Activated CD4-positive, alpha-beta T cell treated with anti-CD3 and anti-CD28 coated beads for 24 hours (primary cell): Measurements from ENCODE around the gene OSCP1.
A peak's percentile ranks its signal among the peaks of the same experiment; 100 is the strongest.

Source experiments
- DNase-seq, 2 donors: peaks; one replicate each; pipeline ENCODE4 v3.0.0-alpha.2; 2020; ENCODE audit warnings: low read depth in 2 of 2

The OSCP1 gene

DNA sequence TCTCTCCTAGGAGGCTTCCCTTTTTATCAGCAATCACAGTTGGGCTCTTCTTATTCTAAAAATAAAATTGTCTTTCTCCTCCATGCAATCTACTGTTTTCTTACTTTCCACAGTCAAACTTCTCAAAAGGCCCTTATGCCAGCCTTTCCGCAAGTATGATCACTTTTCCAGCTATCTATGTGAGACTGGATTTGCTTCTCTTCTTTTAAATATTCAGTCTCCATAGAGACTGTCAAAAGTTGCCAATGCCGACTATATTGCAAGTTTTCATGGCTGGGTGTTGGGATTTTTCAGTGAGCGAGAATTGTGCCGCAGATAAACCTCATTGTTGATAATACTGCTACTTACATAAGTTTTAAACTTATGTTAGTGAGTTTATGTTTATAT, 47.8 kb downstream of the OSCP1 start:
- DNase-seq, result no peak

DNA sequence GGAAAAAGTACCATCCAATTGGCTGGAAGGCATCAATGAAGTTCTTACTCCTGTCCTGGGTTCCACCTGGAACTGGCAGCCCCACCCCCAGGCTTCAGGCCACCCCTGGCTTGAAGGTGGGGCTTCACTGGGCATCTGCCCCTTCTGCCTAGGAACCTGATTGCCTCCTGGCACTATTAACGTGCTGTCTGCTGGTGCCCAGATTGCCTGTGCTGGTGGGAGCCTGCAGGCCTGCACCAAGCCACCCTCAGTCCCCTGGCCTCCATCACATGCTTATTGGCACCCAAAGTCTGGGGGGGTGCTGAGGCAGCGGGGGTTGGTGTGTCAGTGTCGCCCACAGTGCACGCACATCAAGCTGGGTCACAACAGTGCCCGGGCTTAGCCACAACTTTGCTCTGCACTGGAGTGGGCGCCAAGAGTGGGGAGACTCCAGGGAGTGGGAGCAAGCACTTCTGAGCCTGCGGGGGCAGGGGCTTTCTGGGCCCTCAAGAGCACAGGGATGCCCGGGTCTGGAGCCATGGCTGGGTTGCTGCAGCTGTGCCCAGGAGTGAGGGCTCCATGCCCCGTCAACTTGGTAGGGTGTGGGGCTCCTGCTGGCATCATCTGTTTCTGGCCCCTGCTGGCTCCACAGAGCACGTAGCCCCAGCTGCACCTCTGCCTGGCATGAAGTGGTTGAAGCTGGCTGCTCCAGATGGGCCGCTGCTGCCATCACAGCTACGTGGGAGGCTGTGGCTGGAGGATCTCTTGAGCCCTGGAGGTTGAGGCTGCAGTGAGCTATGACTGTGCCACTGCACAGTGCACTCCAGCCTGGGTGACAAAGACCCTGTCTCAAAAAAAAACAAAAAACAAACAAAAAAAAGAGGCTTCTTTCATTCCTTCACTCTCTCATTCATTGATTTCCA, 48.4 kb downstream of the OSCP1 start:
- no peak for DNase-seq

DNA sequence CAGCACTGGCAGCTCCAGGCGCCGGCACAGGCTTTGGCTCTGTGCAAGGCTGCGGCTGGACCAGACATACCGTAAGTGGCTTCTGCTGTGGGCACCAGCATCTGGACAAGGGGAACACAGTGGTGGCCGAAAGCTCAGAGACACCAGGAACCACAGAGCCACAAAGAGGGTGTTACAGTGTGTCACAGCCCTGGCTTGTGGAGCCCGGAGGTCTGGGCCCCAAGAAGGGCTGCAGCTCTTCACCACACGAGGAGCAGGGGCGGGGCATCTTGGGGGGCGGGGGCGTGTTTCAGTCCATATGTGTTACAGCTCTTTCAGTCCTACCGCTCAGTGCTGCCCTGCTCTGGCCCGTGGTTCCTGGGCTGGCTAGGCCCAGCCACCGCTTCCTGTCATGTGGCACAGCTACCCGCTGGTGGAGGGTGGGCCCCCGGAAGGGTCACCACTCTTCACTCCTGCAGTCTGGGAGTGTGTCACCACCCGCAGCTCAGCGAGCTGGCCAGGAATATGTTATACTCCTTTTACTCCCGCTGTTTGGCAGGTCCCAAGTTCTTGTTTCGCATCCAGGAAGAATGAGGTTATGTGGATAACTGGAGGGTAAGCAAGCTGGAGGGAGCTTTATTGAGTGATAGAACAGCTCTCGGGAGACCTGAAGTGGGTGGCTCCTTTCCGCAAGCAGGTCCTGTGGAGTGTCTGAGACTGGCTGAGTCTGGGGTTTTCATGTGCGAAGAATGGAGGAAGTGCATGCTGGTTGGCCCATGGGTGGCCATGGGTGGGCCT, 49.2 kb downstream of the OSCP1 start:
- peak in 1 of 2 donors; percentile 57 for DNase-seq

DNA sequence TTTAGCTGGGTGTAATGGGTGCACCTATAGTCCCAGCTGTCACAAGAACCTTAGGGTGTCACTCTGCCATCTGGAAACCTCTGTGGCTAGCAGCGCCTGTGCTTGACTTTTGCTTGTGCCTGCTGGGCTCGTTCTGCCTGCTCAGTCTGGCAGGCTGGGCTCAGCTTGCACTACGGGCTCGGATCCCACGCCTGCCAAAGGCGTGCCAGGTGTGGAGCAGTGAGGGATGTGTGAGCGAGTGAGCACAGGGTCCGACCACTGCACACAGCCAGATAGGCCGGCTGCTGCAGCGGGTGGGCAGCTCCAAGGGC, 49.8 kb downstream of the OSCP1 start:
- DNase-seq, result no peak

DNA sequence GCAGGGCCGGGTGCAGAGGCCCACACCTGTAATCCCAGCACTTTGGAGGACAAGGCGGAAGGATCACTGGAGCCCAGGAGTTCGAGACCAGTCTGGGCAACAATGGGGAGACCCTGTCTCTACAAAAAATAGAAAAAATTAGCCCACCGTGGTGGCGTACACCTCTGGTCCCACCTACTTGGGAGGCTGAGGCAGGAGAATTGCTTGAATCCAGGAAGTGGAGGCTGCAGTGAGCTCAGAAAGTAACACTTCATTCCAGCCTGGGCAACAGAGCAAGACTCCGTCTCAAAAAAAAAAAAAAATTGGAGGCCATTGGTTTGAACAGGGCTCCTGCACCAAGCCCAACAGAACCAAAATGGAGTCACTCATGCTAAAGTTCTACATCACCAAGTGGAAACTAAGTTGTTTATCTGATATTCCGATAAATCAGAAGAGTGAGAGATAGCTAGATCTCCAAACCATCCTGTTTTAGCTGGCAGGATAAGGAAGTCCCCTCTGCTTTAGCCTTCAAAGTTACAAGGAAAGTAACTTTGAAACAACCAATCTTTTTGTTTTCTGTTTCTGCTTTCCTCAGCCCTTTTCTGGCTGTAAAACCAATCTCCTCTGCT, 51.8 kb downstream of the OSCP1 start:
- no peak for DNase-seq

DNA sequence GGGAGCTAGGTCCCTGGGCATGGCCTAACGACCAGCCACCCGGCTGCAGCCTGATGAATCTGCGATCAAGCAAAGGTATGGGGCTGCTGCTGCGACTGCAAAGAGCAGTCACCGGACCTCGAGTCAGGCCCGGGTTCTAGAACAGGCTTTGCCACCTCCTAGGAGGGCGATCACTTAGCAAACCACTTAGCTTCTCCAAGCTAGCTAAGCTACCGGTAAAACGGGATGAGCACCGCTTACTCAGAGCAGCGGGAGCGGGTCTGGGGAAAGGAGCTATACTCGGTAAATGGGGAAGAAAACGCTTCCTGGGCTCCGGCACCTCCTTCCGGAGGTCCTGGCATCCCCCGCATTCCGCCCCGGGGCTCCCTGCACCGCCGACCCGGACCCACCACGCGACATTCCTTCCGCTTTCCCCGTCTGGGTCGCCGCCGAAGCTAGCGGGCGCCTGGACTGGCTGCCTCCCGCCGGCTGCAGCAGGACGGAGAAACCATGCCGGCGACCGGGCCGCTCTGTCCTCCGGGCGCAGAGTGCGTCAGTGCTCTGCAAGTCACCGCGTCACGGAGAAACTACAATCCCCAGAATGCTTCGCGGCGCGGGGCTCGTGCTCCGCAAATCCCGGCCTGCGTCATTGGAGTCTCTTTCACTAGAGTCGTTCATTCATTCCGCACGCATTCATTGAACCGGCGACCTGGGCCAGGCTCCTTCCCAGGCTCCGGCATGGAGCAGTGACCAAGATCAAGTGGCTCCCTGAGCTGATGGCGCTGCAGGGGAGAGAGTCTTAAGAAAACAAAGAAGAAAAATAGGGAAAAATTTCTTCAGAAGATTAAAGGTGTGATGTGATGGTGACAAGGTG, 52.6 kb downstream of the OSCP1 start, which contains the start of gene LSM10:
Gene LSM10 (minus strand): TSS at position 531 of the 853 bp plus-strand sequence. CDS start 3,779 bp downstream, outside the sequence.
- DNase-seq, result peak; percentile 81 to 90

DNA sequence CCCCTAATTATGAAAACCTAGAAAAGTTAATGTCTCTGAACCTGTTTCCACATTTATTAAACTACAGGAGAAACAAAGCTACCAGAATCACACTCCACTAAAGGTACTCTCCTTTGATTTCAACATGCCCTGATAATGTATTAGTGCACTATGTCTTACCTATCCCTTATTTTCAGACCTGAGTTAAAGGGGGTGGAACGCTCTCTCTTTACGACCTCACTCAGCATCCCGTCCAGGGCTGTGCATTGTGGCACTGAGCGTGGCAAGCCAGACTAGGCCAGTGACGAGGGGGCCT, 53.2 kb downstream of the OSCP1 start:
- DNase-seq, result no peak

DNA sequence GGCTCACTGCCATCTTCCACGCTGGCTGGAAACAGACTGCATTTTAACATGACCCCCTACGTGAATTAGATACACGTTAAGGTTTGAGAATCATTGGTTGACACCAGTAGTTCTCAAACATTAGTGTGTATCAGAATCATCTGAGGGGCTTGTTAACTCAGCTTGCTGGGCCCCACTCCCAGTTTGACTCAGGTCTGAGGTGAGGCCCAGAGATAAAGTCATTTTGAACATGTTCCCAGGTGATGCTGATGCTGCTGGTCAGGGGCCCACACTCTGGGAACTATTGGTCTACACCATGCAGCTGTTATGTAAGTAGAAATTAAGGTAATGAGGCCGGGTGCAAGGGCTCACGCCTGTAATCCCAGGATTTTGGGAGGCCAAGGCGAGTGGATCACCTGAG, 53.9 kb downstream of the OSCP1 start:
- DNase-seq, result no peak

DNA sequence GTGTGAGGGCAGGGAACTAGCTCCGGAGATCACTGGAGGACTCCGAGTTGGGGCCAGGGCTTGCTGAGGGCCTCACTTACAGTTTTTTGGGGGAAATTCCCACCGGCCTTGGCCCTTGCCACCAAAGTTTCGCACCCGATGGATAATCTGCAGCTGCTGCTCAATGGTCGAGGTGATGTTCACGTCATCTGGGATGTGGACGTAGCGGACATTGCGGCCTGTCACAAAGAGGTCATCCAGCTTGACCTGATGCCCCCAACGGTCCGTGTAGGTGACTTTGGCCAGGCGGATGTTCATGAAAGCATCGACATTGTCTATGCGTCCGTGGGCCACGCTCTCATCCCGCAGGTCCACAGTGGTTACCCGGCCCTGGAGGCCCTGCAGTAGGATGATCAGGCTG, 56.6 kb downstream of the OSCP1 start:
- no peak for DNase-seq

DNA sequence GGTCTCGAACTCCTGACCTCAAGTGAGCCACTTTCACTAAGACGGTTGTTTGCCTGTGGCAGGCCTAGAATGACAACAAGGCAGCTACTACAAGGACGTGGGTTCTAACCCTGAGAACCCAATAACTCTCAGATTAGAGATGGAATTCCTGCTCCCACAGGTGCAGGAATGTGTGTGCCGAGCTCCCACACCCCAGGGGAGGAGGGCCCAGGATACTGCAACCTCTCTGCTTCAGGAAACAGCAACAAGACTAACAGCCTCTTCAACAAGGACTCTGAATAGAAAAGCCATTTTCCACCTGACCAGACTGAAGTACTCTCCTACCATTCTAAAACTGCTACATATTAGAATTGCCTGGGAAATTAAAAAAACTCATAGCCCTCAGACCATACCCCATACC, 57.4 kb downstream of the OSCP1 start:
- no peak for DNase-seq

DNA sequence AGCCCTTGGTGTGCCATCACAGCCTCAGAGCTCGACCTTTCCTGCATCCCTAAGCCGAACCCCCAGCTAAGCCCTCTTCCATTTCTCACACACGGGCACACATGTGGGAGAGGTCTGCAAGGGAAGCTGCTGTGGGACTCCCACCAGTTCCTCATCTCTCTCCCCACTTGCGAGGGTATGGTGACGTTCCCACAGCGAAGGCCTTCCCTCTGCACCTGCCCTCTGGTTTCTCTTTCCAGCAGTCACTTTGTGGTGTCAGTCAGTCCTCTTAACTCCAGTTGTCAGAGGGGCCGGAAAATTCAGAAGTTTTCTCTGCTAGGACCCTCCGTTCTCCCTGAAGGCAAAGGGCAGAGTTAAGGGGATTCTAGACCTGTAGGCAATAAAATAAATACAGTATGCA, 59.0 kb downstream of the OSCP1 start:
- DNase-seq, result no peak

DNA sequence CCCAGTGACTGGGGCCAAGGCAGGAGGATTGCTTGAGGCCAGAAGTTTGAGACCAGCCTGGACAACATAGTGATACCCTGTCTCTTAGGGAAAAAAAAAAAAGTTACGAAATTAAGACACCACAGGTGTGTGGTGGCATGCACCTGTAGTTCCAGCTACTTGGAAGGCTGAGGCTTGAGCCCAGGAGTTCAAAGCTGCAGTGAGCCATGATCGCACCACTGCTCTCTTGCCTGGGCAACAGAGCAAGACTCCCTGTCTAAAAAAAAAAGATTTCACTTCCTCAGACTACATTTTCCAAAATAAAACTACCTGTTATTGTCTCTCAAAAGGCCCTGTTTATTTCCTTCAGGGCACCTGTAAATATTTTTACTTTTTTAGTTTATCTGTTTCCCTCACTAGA, 59.8 kb downstream of the OSCP1 start:
- no peak for DNase-seq

DNA sequence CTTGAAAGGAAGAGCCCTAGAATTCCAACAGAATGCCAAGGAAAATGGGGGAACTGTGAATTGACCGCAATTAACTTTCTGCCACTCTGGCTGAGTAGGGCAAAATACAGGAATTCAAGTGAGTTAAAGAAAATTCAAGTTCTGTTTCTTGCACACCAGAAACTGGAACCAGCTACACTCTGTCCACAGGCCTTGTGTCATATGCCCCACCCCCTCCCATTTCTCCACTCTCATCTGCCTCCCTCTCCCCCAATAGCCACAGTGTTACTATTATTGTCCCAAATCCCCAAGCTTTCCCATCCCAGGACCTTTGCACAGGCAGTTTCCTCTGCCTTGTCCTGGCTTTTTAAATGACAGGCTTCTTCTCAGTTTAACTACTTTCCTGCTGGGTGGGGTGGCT, 60.3 kb downstream of the OSCP1 start:
- DNase-seq, result no peak

DNA sequence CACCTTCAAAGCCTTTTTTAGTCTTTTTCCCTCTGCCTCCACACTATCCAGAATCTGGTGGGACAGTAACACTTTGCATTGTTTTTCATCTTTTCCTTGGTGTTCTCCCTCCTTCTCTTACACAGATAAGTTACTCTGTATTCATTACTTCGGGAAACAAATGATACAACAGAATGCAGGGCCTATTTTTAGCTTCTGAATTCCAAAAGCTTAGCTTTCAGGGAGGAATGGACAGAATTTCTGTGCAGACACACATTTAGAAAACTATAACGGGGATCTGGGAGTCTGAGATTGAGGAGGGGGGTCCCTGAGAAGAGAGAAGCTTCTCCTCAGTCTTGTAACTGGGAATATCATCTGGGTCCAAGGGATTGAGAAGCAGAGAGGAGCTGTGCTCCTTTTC, 61.0 kb downstream of the OSCP1 start:
- DNase-seq, result no peak

DNA sequence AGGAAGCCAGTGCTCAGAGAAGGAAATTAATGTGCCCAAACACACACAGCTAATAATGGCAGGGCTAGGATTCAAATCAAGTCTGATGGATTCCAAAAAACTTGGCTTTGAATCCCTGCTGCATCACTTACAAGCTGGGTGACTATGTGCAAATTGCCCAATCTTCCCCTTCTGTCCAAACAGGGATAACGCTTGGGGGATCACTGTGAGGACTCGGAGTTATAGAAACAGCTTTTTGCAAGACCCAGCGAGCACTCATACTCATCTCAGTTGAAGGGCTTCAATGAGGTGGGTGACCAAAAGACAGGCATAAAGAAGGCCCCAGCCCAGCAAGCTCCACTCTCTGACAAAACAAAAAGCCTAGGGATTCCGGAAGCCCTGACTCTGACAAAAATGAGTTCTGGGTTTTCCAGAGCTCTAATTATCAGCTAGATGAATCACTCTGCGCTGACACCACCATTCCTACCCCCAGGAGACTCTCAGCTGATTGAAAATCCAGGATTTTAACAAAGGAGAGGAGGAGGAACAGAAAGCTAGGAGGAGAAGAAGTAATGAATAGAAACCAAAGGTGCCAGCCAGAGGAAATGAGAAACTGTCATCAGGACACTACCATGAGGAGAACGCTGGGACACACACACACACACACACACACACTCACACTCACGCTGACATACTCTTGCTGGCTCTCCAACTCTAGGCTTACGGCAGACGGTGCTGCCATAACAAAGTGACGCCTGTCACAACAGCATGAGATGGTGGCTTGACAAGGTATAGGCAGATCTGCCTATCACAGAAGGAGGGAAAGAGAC, 62.9 kb downstream of the OSCP1 start:
- no peak for DNase-seq

DNA sequence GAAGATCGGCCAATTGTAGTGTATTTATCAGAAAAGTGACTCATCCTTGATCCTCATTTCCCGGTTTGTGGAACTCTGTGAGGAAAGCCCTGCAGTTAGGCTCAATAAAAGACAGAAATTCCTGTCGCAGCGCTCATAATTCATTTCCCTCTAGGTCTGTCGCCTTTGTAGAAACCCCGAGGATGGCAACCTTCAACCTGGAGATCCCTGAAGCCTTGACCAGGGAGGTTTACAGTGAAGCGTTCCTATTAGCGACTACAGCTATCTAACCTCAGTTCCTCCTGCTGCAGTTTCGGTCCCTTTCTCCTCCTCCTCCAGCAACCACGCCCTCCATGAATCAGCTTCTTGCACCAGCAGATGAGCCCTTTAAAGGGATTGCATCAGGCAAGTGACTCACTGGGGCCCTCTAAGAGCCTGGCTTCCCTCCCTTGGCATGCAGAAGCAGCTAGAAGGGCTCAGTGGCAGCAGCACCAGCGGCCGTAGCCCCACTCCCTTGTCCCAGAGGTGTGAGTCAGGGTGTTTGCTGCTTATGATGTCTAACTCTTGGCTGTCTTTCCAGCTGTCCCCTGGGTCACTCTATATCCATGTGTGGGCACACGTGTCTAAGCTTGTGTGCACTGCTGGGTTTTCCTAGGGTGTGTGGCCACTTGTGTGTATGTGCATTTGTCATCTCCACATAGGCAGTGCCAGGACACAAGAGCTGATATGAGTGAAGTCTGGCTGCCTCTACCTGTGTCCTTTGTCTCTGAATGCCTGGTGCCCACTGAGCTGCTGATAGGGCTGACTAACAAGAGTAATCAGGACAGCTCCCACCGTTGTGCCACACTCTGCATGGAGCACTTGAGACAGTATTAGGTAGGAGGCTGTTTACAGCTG, 63.7 kb downstream of the OSCP1 start:
- peak; percentile 77 to 89 for DNase-seq

DNA sequence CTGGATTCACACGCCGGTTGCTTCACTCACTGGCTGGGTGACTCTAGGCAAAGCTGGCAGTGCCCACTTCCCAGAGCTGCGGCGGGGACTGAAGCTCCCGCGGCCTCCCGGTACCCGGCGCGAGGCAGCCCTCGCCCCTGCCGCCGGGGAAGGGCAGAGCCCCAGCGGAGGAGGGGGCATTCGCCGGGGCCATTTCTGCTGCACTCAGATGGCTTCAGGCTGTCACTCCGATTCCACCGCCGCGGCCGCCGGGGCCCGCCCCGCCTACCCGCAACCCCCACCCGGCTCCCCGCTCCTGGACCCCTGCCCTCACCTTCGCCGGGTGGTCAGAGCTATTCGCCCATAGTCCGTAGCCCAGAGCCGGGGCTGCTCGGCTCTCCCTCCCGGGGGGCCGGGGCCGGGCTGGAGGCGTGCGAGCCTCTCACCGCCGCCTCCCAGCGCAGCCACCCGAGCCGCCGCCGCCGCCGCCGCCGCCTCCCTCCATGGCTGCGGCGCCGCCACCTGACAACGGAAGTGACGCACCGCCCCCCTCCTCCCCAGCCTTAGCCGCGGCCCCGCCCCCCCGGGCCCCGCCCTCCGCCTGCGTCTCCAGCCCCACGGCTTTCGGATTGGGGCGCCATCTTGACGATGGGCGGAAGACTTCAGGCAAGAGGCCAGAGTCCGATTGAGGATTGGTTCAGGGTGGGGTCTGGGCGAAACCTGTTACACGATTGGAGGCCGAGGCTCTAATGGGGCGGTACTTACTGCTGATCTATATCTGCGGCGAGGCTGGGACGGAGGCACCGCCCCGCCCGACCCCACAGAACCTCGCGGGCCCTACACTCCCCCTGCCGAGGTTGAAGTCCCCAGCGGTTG, 64.6 kb downstream of the OSCP1 start, which contains the start of gene STK40:
Gene STK40 (minus strand): TSS at position 515 of the 855 bp plus-strand sequence. CDS start 24,592 bp downstream, outside the sequence.
- peak; percentile 97 for DNase-seq

DNA sequence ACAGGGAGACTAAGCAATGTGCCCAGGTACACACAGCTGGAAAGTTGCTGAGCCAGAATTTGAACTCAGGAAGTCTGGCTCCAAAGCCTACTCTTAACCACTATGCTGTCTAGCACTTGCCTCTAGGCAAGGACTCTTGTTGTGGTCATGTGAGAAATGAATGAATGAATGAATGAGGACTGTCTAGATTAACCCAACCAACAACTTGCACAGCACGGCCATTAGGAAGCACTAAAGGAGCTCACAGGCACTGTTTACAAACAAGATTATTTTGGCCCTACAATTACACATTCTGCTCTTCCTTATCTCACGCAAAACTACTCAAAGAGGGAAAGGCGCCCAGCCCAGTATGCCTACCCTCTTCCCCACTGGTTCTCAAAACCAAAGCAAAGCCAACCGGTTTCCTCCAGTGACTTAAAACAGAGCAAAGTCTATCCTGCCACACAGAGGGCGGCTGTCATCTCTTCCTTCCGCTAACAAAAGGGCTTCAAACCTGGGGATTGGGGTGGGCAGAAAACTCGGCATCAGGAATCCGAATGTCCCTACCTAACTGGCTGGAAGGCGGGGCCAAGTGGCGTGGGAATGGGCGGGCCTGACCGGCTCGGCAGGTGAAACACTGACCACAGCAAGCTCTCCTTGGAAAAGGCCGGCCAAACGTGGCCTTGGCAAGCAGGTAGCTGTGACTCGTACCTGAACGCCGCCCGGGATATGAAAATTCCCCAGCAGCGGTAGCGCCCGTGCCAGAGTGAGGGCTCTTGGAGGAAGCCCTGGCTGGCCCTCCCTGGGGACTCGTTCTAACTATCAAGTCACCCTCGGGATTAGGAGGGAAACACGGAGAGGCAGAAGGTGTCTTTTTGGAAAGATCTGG, 65.5 kb downstream of the OSCP1 start:
- no peak for DNase-seq
